GM20000 (cell line): ENCODE measurements around the gene NOP58.

Experiments used
- DNase-seq: peaks from one replicate; pipeline ENCODE4 v3.0.0; 2012; ENCODE audit warnings: low spot score
- TF ChIP-seq, protein P1 (sequence below): IDR thresholded peaks from 2 replicates; pipeline ENCODE4 v1.5.1; 2012; ENCODE audit warnings: mild to moderate bottlenecking, control low read depth; ENCODE audit errors: extremely low read depth, missing control alignments

The NOP58 gene

GRCh38 chr2:202337706-202338346 lies 72.3 kb downstream of the NOP58 start:
- no peak for DNase-seq
- TF ChIP-seq, protein P1, sequence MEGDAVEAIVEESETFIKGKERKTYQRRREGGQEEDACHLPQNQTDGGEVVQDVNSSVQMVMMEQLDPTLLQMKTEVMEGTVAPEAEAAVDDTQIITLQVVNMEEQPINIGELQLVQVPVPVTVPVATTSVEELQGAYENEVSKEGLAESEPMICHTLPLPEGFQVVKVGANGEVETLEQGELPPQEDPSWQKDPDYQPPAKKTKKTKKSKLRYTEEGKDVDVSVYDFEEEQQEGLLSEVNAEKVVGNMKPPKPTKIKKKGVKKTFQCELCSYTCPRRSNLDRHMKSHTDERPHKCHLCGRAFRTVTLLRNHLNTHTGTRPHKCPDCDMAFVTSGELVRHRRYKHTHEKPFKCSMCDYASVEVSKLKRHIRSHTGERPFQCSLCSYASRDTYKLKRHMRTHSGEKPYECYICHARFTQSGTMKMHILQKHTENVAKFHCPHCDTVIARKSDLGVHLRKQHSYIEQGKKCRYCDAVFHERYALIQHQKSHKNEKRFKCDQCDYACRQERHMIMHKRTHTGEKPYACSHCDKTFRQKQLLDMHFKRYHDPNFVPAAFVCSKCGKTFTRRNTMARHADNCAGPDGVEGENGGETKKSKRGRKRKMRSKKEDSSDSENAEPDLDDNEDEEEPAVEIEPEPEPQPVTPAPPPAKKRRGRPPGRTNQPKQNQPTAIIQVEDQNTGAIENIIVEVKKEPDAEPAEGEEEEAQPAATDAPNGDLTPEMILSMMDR = no peak

DNA sequence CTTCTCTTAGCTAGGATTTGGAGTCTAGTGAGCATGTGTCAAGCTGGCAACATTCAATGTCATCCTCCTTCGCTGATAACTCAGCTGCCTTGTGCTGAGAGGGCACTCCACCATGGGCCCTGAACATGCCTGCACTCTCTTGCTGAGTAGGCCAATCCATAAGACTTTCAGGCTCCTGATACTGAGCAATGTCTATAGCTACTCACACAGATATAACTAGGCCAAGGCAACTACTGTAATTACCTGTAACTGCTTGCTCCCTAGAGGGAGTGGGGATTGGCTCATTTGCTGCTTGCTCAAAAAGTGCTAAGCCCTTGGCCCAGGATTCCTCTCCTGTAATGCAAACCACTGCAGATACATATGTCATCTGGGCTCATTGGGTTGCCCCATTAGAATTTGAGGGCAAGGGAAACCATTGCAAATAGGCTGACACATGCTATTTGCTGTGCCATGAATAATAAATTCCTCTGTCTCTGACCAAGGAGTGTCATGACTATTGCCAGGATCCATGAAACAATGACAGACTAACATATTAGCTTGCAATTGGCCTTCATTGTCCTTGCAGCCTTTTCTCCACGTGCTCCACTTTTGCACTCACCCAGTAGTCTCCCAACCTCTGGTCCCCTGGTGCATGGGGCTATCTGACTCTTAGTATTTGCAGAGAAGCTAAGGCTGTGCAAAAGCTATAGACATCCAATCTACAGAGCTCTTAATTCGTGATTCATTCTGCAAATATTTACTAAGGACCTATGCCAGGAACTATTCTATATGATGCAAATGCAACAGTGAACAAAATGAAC lies 73.7 kb downstream of the NOP58 start:
- TF ChIP-seq, protein P1 = no peak
- DNase-seq = no peak

DNA sequence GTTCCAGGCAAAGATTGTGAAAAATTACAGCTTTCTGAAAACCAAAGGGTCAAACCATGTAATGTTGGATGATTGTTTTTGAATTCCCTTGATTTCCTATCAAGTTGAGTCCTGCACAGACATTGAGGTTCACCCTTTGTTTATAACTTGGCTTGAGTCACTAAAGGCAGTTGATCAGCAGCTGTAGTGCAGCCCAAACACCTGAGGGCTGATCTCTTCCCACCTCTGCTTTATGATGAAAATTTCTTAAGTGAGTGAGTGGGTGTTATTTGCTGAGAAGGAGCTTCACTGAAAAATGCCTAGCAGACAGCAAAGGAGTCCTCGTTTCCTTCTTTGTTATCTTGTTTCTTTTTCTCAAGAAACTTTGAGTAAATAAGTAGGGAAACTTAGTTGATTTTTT lies 78.6 kb downstream of the NOP58 start:
- TF ChIP-seq, protein P1 = no peak
- no peak for DNase-seq

- no peak for DNase-seq
- TF ChIP-seq, protein P1 = no peak
These were observed 80.6 kb downstream of the NOP58 start for GRCh38 chr2:202346180-202346579.
